Fibroblast of lung (primary cell): ENCODE measurements around the gene MKI67. TPM values are rescaled to one million over a fixed set of nuclear protein-coding genes. Genes with fewer than 3 reads are reported as not detected.

Experiments
- DNase-seq, 2 donors: peaks; one replicate each; pipeline versions ENCODE4 v3.0.0 to v3.0.0-alpha.2; 2010; ENCODE audit warnings: low read depth in 2 of 2
- H2AFZ ChIP-seq: 2 replicates; pipeline ENCODE4 v1.5.1; 2012; ENCODE audit warnings: low read length, control low read depth, inconsistent platforms
- H3K27ac ChIP-seq: 2 replicates; pipeline ENCODE4 v1.5.1; 2011; ENCODE audit warnings: low read length, control low read depth; ENCODE audit not compliant: insufficient read depth
- H3K27me3 ChIP-seq: 2 replicates; pipeline ENCODE4 v1.5.1; 2011; ENCODE audit warnings: mild to moderate bottlenecking, low read length; ENCODE audit not compliant: control insufficient read depth, insufficient read depth
- H3K36me3 ChIP-seq: 2 replicates; pipeline ENCODE4 v1.5.1; 2011; ENCODE audit warnings: low read length; ENCODE audit not compliant: control insufficient read depth, insufficient read depth
- H3K4me1 ChIP-seq: 2 replicates; pipeline ENCODE4 v1.5.1; 2011; ENCODE audit warnings: low read length; ENCODE audit not compliant: control insufficient read depth, insufficient read depth; ENCODE audit errors: extremely low read depth
- H3K4me2 ChIP-seq: 2 replicates; pipeline ENCODE4 v1.5.1; 2011; ENCODE audit warnings: low read length, control low read depth; ENCODE audit not compliant: insufficient read depth; ENCODE audit errors: extremely low read depth
- H3K4me3 ChIP-seq, 4 experiments: fragments of 200-600 bp in 1 of 4; sonication (generic) in 1 of 4; replicated peaks in 1 of 4; 2 replicates each; pipeline ENCODE4 v1.5.1; 2011 to 2016; ENCODE audit warnings: low read length in 4 of 4, low read depth in 3 of 4, mild to moderate bottlenecking in 3 of 4, control low read depth in 2 of 4, inconsistent platforms in 1 of 4, mixed read lengths in 1 of 4; ENCODE audit not compliant: insufficient read depth in 1 of 4; ENCODE audit errors: control extremely low read depth in 1 of 4
- H3K79me2 ChIP-seq: 2 replicates; pipeline ENCODE4 v1.5.1; 2012; ENCODE audit warnings: mild to moderate bottlenecking, low read length, inconsistent platforms; ENCODE audit not compliant: control insufficient read depth, insufficient read depth
- H3K9ac ChIP-seq: 2 replicates; pipeline ENCODE4 v1.5.1; 2011; ENCODE audit warnings: mild to moderate bottlenecking, low read length, control low read depth; ENCODE audit not compliant: insufficient read depth
- H3K9me3 ChIP-seq: 2 replicates; pipeline ENCODE4 v1.5.1; 2012; ENCODE audit warnings: low read depth, low read length; ENCODE audit not compliant: control insufficient read depth, insufficient read depth
- H4K20me1 ChIP-seq: 2 replicates; pipeline ENCODE4 v1.5.1; 2011; ENCODE audit warnings: low read length; ENCODE audit not compliant: control insufficient read depth, insufficient read depth; ENCODE audit errors: extremely low read depth
- CTCF ChIP-seq, 2 donors: IDR thresholded peaks in 1 of 2; conservative IDR thresholded peaks in 1 of 2; 1 replicate in 1 of 2; 2 replicates in 1 of 2; pipeline ENCODE4 v1.5.1; 2011 to 2012; ENCODE audit warnings: low read length in 2 of 2, control low read depth in 1 of 2, inconsistent platforms in 1 of 2, low read depth in 1 of 2, mild to moderate bottlenecking in 1 of 2
- EZH2 ChIP-seq: IDR thresholded peaks from 2 replicates; pipeline ENCODE4 v1.5.1; 2012; ENCODE audit warnings: low read length, control low read depth, mild to moderate bottlenecking; ENCODE audit errors: missing control alignments
- polyA plus RNA-seq, 2 donors: library from polyadenylated mRNA; depleted of rRNA in 1 of 2; stranded (reverse) in 1 of 2; unstranded in 1 of 2; fragments of >200 nt; gene quantifications; 2 replicates each; pipeline ENCODE4 v1.2.1, GENCODE V29; 2011 to 2012; ENCODE audit warnings: missing spikeins in 1 of 2
- total RNA-seq: library from RNA; depleted of rRNA; stranded (reverse); fragments of >200 nt; gene quantifications from 2 replicates; pipeline ENCODE4 v1.2.1, GENCODE V29; 2014

Gene MKI67
- total and polyA plus RNA-seq, 2 donors (not counting 1 experiment from before 2014, with no cell fraction given): 4.3 to 6.4 TPM

- Histone ChIP-seq H3K4me3 (no peak overlapping the region), H3K4me2 (no peak overlapping the region), H3K9ac (no peak overlapping the region), H3K27me3 (no peaks in the 10 kb centered on the region), H3K79me2 (no peaks in the 10 kb centered on the region), H3K4me1 (peaks cover 5% of the 10 kb centered on the region), H3K27ac (no peak overlapping the region), H3K9me3 (no peaks in the 10 kb centered on the region), H4K20me1 (no peaks in the 10 kb centered on the region), H2AFZ (no peak overlapping the region), H3K36me3 (no peaks in the 10 kb centered on the region)
- TF ChIP-seq CTCF (conservative IDR thresholded peaks at IDR 0.05 in 1 of 2, IDR thresholded peaks at IDR 0.05 in 1 of 2; ENCODE audit: low read depth in 1 of 2, low read length in 2 of 2) (no peak), EZH2 (no peak)
- DNase-seq: no peak
Measured at GRCh38 chr10:128066870-128067382, 59.3 kb downstream of the MKI67 start.

GRCh38 chr10:128065881-128066534 is 60.2 kb downstream of the MKI67 start:
- Histone ChIP-seq H4K20me1 (no peaks in the 10 kb centered on the region), H3K36me3 (no peaks in the 10 kb centered on the region), H3K4me2 (no peak overlapping the region), H3K27ac (no peak overlapping the region), H2AFZ (no peak overlapping the region), H3K4me1 (peaks cover 5% of the 10 kb centered on the region), H3K27me3 (no peaks in the 10 kb centered on the region), H3K4me3 (no peak overlapping the region), H3K79me2 (no peaks in the 10 kb centered on the region), H3K9me3 (no peaks in the 10 kb centered on the region), H3K9ac (no peak overlapping the region)
- TF ChIP-seq CTCF (conservative IDR thresholded peaks at IDR 0.05 in 1 of 2, IDR thresholded peaks at IDR 0.05 in 1 of 2; ENCODE audit: low read depth in 1 of 2, low read length in 2 of 2): no peak
- no peak for TF ChIP-seq EZH2
- no peak for DNase-seq

DNA sequence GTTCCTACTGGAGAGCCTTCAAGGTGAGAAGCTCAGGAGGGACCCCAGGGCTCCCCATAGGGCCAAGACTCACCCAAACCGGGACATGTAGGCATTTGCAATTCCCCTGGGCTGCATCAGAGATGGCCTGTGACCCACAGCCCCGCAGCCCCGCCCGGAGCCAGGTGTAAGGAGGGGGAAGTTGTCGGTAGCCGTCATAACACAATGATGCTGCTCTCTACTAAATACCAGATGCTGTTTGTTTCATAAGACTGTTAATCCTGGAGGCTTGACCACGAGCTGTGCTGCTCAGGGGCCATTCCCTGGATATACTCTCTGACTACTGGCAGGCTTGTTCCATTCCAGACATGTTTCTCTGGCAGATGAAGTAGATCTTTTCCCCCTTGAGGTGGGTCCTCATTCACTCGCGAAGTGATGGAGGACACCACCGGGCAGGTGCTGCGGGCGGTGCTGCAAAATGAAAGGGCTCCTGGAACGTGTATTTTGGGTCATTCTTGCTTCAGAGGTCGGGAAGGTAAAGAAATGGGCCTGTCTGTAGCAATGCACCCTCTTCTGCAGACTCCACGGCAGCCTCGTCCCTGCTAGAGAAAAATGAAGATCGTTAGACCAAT is 61.1 kb downstream of the MKI67 start:
- H3K9me3 ChIP-seq: no peaks in the 10 kb centered on the region
- H2AFZ ChIP-seq: no peak overlapping the region
- peak in 1 of 2 donors; percentile 11 for DNase-seq
- H4K20me1 ChIP-seq: no peaks in the 10 kb centered on the region
- H3K4me3 ChIP-seq: no peak overlapping the region
- H3K79me2 ChIP-seq: no peaks in the 10 kb centered on the region
- no peaks in the 10 kb centered on the region for H3K36me3 ChIP-seq
- H3K9ac ChIP-seq: no peak overlapping the region
- no peak overlapping the region for H3K4me2 ChIP-seq
- no peaks in the 10 kb centered on the region for H3K27me3 ChIP-seq
- peaks cover 5% of the 10 kb centered on the region for H3K4me1 ChIP-seq
- TF ChIP-seq CTCF (conservative IDR thresholded peaks at IDR 0.05 in 1 of 2, IDR thresholded peaks at IDR 0.05 in 1 of 2; ENCODE audit: low read depth in 1 of 2, low read length in 2 of 2) (no peak), EZH2 (no peak)
- H3K27ac ChIP-seq: peak overlapping the region; percentile 27
